SK-N-MC (cell line): Measurements from ENCODE around the gene CNTFR.

Source experiments
- DNase-seq: peaks from one replicate; pipeline ENCODE4 v3.0.0-alpha.2; 2011; ENCODE audit warnings: low read depth, low spot score
- H3K27ac ChIP-seq: fragments of 200-600 bp; sonication (generic); 2 replicates; pipeline ENCODE4 v1.5.1; 2016; ENCODE audit warnings: mixed run types
- H3K36me3 ChIP-seq: fragments of 200-600 bp; sonication (generic); 2 replicates; pipeline ENCODE4 v1.6.1; 2017; ENCODE audit warnings: antibody characterized with exemption, low read length, mixed read lengths; ENCODE audit not compliant: insufficient read depth
- H3K4me3 ChIP-seq: fragments of 200-600 bp; sonication (generic); 2 replicates; pipeline ENCODE4 v1.5.1; 2016
- H3K9ac ChIP-seq: fragments of 200-600 bp; sonication (generic); 2 replicates; pipeline ENCODE4 v1.8.0; 2017; ENCODE audit warnings: mixed run types, mixed read lengths; ENCODE audit not compliant: insufficient read length
- H3K9me3 ChIP-seq: fragments of 200-600 bp; sonication (generic); 2 replicates; pipeline ENCODE4 v1.6.1; 2017; ENCODE audit warnings: low read depth, mild to moderate bottlenecking, antibody characterized with exemption, low read length, moderate library complexity, mixed read lengths
- EZH2 ChIP-seq: fragments of 200-600 bp; sonication (generic); IDR thresholded peaks from one replicate; pipeline ENCODE4 v1.6.1; 2017; ENCODE audit warnings: antibody characterized with exemption
- FOXP2 ChIP-seq: optimal IDR thresholded peaks from 2 replicates; pipeline ENCODE3; 2011; ENCODE audit warnings: mild to moderate bottlenecking, moderate library complexity; ENCODE audit not compliant: insufficient read depth; ENCODE audit errors: extremely low read length, control extremely low read depth
- POLR2AphosphoS5 ChIP-seq: IDR thresholded peaks from 2 replicates; pipeline ENCODE4 v1.6.1; 2012; ENCODE audit warnings: mild to moderate bottlenecking, low read depth, low read length, borderline replicate concordance

The CNTFR gene

GRCh38 chr9:34555936-34556525, 33.5 kb downstream of the CNTFR start:
- no peak overlapping the region for H3K4me3 ChIP-seq
- no peak overlapping the region for H3K9ac ChIP-seq
- H3K36me3 ChIP-seq: no peaks in the 10 kb centered on the region
- no peak for DNase-seq
- H3K9me3 ChIP-seq: no peaks in the 10 kb centered on the region
- no peak overlapping the region for H3K27ac ChIP-seq
- no peak for TF ChIP-seq FOXP2
- no peak for TF ChIP-seq POLR2AphosphoS5

- Histone ChIP-seq H3K9ac (no peak overlapping the region), H3K36me3 (no peaks in the 10 kb centered on the region), H3K9me3 (no peaks in the 10 kb centered on the region), H3K27ac (no peak overlapping the region), H3K4me3 (no peak overlapping the region)
- no peak for DNase-seq
- TF ChIP-seq EZH2 (no peak), POLR2AphosphoS5 (no peak), FOXP2 (no peak)
Measured at GRCh38 chr9:34555500-34555899, 34.0 kb downstream of the CNTFR start.

GRCh38 chr9:34555002-34555348, 34.5 kb downstream of the CNTFR start:
- Histone ChIP-seq H3K9me3 (no peaks in the 10 kb centered on the region), H3K4me3 (no peak overlapping the region), H3K9ac (no peak overlapping the region), H3K36me3 (no peaks in the 10 kb centered on the region), H3K27ac (no peak overlapping the region)
- DNase-seq: no peak
- TF ChIP-seq POLR2AphosphoS5: no peak

GRCh38 chr9:34554211-34555001, 35.1 kb downstream of the CNTFR start:
- no peak for DNase-seq
- no peak overlapping the region for H3K4me3 ChIP-seq
- no peak for TF ChIP-seq POLR2AphosphoS5
- no peaks in the 10 kb centered on the region for H3K9me3 ChIP-seq
- no peaks in the 10 kb centered on the region for H3K36me3 ChIP-seq
- no peak overlapping the region for H3K27ac ChIP-seq
- H3K9ac ChIP-seq: no peak overlapping the region

GRCh38 chr9:34553511-34554021, 36.0 kb downstream of the CNTFR start:
- no peak overlapping the region for H3K9ac ChIP-seq
- H3K36me3 ChIP-seq: no peaks in the 10 kb centered on the region
- DNase-seq: no peak
- no peaks in the 10 kb centered on the region for H3K9me3 ChIP-seq
- TF ChIP-seq EZH2: no peak
- no peak for TF ChIP-seq POLR2AphosphoS5
- no peak for TF ChIP-seq FOXP2
- H3K27ac ChIP-seq: no peak overlapping the region
- no peak overlapping the region for H3K4me3 ChIP-seq

- Histone ChIP-seq H3K4me3 (no peak overlapping the region), H3K36me3 (no peaks in the 10 kb centered on the region), H3K27ac (no peak overlapping the region), H3K9ac (no peak overlapping the region), H3K9me3 (no peaks in the 10 kb centered on the region)
- TF ChIP-seq EZH2 (no peak), FOXP2 (no peak), POLR2AphosphoS5 (no peak)
- DNase-seq: no peak
Measured at GRCh38 chr9:34552986-34553385, 36.5 kb downstream of the CNTFR start.

- Histone ChIP-seq H3K36me3 (no peaks in the 10 kb centered on the region), H3K9me3 (no peaks in the 10 kb centered on the region), H3K27ac (no peak overlapping the region), H3K4me3 (no peak overlapping the region), H3K9ac (no peak overlapping the region)
- TF ChIP-seq EZH2: no peak
- TF ChIP-seq FOXP2: no peak
- no peak for TF ChIP-seq POLR2AphosphoS5
- no peak for DNase-seq
Measured at GRCh38 chr9:34552606-34552981, 36.9 kb downstream of the CNTFR start.

- no peaks in the 10 kb centered on the region for H3K9me3 ChIP-seq
Measured at GRCh38 chr9:34551751-34552605, 37.5 kb downstream of the CNTFR start.

More at GRCh38 chr9:34551751-34552605, 37.5 kb downstream of the CNTFR start:
- Histone ChIP-seq H3K9ac (no peak overlapping the region), H3K27ac (no peak overlapping the region), H3K4me3 (no peak overlapping the region), H3K36me3 (no peaks in the 10 kb centered on the region)
- TF ChIP-seq POLR2AphosphoS5 (no peak), EZH2 (no peak), FOXP2 (no peak)
- no peak for DNase-seq
